SK-N-MC (cell line): ENCODE measurements around the gene LRP8.
"Not testable (repeated sequence)": the region's sequence is repeated elsewhere in the genome, so short reads cannot be mapped to it uniquely, and the experiment has no call there.

Source experiments
- EZH2 ChIP-seq: fragments of 200-600 bp; sonication (generic); IDR thresholded peaks from one replicate; pipeline ENCODE4 v1.6.1; 2017; ENCODE audit warnings: antibody characterized with exemption
- POLR2AphosphoS5 ChIP-seq: IDR thresholded peaks from 2 replicates; pipeline ENCODE4 v1.6.1; 2012; ENCODE audit warnings: mild to moderate bottlenecking, low read depth, low read length, borderline replicate concordance

- not testable (repeated sequence) for TF ChIP-seq POLR2AphosphoS5, EZH2
Observed at GRCh38 chr1:53206083-53206685, 121.7 kb downstream of the LRP8 start.
